Measurements from ENCODE around the gene MISP3.

The MISP3 gene

DNA sequence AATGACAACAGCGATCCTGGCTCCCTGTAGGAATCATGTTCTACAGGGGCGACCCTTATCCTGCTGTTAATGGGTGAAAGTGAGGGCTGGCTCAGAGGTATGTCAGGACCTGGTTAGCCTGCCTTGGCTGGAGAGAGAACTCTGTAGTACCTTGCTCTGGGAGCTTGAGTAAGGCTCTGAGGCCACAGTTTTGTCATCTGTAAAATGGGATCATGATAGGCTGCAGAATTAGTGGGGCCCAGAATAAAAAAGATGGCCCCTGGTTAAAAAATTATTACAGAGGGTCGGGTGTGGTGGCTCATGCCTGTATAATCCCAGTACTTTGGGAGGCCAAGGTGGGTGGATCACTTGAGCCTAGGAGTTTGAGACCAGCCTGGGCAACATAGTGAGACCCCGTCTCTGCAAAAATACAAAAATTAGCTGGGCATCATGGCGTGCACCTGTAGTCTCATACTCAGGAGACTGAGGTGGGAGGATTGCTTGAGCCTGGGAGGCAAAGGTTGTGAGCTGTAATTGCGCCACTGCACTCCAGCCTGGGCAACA lies 28.5 kb downstream of the MISP3 start:
- TF ChIP-seq, protein P1, sequence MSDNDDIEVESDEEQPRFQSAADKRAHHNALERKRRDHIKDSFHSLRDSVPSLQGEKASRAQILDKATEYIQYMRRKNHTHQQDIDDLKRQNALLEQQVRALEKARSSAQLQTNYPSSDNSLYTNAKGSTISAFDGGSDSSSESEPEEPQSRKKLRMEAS (IDR thresholded peaks at IDR 0.05), result no peak
- no peak for TF ChIP-seq NFIC (IDR thresholded peaks at IDR 0.05)
- TF ChIP-seq YY1 (IDR thresholded peaks at IDR 0.05; ENCODE audit: low read depth), result no peak
- no peak for TF ChIP-seq EP300 (IDR thresholded peaks at IDR 0.05; ENCODE audit: borderline replicate concordance)
- no peak for TF ChIP-seq CEBPB (IDR thresholded peaks at IDR 0.05)
- no peak for TF ChIP-seq CREB1 (IDR thresholded peaks at IDR 0.05; ENCODE audit: low read depth)
- TF ChIP-seq TEAD4 (IDR thresholded peaks at IDR 0.05), result no peak
- TF ChIP-seq, protein P2, sequence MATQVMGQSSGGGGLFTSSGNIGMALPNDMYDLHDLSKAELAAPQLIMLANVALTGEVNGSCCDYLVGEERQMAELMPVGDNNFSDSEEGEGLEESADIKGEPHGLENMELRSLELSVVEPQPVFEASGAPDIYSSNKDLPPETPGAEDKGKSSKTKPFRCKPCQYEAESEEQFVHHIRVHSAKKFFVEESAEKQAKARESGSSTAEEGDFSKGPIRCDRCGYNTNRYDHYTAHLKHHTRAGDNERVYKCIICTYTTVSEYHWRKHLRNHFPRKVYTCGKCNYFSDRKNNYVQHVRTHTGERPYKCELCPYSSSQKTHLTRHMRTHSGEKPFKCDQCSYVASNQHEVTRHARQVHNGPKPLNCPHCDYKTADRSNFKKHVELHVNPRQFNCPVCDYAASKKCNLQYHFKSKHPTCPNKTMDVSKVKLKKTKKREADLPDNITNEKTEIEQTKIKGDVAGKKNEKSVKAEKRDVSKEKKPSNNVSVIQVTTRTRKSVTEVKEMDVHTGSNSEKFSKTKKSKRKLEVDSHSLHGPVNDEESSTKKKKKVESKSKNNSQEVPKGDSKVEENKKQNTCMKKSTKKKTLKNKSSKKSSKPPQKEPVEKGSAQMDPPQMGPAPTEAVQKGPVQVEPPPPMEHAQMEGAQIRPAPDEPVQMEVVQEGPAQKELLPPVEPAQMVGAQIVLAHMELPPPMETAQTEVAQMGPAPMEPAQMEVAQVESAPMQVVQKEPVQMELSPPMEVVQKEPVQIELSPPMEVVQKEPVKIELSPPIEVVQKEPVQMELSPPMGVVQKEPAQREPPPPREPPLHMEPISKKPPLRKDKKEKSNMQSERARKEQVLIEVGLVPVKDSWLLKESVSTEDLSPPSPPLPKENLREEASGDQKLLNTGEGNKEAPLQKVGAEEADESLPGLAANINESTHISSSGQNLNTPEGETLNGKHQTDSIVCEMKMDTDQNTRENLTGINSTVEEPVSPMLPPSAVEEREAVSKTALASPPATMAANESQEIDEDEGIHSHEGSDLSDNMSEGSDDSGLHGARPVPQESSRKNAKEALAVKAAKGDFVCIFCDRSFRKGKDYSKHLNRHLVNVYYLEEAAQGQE (IDR thresholded peaks at IDR 0.05; ENCODE audit: low read depth), result no peak

DNA sequence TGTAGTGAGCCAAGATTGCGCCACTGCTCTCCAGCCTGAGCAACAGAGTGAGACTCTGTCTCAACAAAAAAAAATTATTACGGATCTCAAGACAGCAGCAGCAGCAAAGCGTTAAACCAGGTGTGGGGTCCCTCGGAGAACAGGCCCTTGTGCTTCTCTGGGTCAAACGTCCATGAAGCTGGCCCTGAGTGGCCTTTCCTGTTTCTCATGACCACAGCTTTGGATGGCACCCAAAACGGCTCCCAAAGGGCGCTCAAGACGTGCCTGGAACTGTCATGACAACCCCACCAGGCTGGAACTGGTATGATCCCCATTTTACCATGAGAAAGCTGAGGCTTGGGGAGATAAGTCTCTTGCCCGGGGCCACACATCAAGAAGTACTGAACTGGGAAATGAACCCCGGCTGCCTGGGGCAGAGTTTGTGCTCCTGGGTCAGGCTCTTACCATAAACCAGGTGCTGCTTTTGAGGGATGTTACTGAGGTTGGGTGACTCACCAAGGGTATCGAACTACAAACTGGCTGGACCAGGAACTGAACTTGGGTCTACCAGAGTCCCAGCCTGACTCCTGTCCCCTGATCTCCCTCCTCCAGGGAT lies 29.6 kb downstream of the MISP3 start:
- TF ChIP-seq EGR1 (IDR thresholded peaks at IDR 0.05) (no peak), RAD21 (IDR thresholded peaks at IDR 0.05; ENCODE audit: low read depth) (no peak), TAF1 (IDR thresholded peaks at IDR 0.05; ENCODE audit: low read depth) (no peak)
- TF ChIP-seq, protein P2 (IDR thresholded peaks at IDR 0.05; ENCODE audit: low read depth), result no peak

DNA sequence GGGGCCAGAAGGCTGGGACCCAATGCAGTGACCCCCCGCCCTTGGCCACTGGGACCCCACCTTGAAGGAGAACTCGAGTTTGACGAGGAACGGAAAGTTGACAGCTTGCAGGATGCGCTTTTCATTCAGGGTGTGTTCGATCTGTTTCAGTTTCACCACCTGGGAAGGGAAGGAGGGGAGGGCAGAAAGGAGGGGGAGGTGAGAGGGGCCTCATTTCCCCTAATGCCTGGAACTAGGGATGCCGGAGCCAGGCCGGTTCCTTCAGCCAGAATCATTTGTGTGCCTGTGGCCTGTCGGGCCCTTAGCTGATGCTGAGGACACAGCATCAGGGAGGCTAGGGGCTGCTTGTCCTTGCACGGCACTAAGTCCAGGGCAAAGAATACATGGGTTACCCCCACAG lies 30.2 kb downstream of the MISP3 start:
- TF ChIP-seq FOXM1 (IDR thresholded peaks at IDR 0.05; ENCODE audit: borderline replicate concordance, low read depth) (no peak), YY1 (IDR thresholded peaks at IDR 0.05; ENCODE audit: low read depth) (no peak), CREB1 (IDR thresholded peaks at IDR 0.05; ENCODE audit: low read depth) (no peak), EP300 (IDR thresholded peaks at IDR 0.05; ENCODE audit: borderline replicate concordance) (no peak), RAD21 (IDR thresholded peaks at IDR 0.05; ENCODE audit: low read depth) (no peak), TAF1 (IDR thresholded peaks at IDR 0.05; ENCODE audit: low read depth) (no peak), CEBPB (IDR thresholded peaks at IDR 0.05) (no peak), NFIC (IDR thresholded peaks at IDR 0.05) (no peak), ZBTB7A (IDR thresholded peaks at IDR 0.05; ENCODE audit: low read depth) (no peak), EGR1 (IDR thresholded peaks at IDR 0.05) (no peak), TEAD4 (IDR thresholded peaks at IDR 0.05) (no peak), TCF12 (IDR thresholded peaks at IDR 0.05; ENCODE audit: low read depth) (no peak)
- TF ChIP-seq, protein P1 (IDR thresholded peaks at IDR 0.05), result no peak
- TF ChIP-seq, protein P2 (IDR thresholded peaks at IDR 0.05; ENCODE audit: low read depth), result no peak
- TF ChIP-seq, protein P3, sequence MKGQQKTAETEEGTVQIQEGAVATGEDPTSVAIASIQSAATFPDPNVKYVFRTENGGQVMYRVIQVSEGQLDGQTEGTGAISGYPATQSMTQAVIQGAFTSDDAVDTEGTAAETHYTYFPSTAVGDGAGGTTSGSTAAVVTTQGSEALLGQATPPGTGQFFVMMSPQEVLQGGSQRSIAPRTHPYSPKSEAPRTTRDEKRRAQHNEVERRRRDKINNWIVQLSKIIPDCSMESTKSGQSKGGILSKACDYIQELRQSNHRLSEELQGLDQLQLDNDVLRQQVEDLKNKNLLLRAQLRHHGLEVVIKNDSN (IDR thresholded peaks at IDR 0.05), result no peak

DNA sequence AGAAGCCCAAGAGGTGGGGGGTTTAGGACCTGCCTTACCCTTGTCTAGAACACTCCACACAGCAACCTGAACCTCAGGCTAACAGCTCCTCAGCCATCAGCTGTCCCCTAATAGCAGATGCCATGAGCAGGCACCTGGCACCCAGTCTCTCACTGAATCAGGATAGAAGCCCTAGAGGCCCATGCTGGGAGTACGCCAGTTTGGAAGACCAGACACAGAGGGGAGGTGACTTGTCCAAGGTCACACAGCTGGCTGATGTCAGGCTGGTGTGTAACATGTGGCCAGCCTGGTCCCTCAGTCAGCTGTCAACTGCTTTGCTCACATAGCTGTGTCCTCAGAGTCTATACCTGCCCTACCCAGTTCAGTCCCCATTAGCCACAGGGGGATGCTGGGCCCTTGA lies 30.7 kb downstream of the MISP3 start:
- no peak for TF ChIP-seq FOXM1 (IDR thresholded peaks at IDR 0.05; ENCODE audit: borderline replicate concordance, low read depth)
- no peak for TF ChIP-seq EP300 (IDR thresholded peaks at IDR 0.05; ENCODE audit: borderline replicate concordance)
- TF ChIP-seq NFIC (IDR thresholded peaks at IDR 0.05), result no peak
- no peak for TF ChIP-seq TAF1 (IDR thresholded peaks at IDR 0.05; ENCODE audit: low read depth)
- TF ChIP-seq, protein P3 (IDR thresholded peaks at IDR 0.05), result no peak
- TF ChIP-seq, protein P2 (IDR thresholded peaks at IDR 0.05; ENCODE audit: low read depth), result no peak
- TF ChIP-seq ZBTB7A (IDR thresholded peaks at IDR 0.05; ENCODE audit: low read depth), result no peak
- no peak for TF ChIP-seq CEBPB (IDR thresholded peaks at IDR 0.05)
- TF ChIP-seq TCF12 (IDR thresholded peaks at IDR 0.05; ENCODE audit: low read depth), result no peak
- no peak for TF ChIP-seq YY1 (IDR thresholded peaks at IDR 0.05; ENCODE audit: low read depth)
- TF ChIP-seq EGR1 (IDR thresholded peaks at IDR 0.05), result no peak
